Esophagus squamous epithelium (tissue), 4 donors: ENCODE results near the gene RTCA.

Experiments used
- POLR2A ChIP-seq, 4 donors: fragments of 450-650 bp; IDR thresholded peaks; one replicate each; pipeline ENCODE4 v1.6.1; 2017; ENCODE audit warnings: antibody characterized with exemption in 4 of 4, mild to moderate bottlenecking in 4 of 4, moderate library complexity in 3 of 4
- TF ChIP-seq, protein P1 (sequence below), 6 experiments: fragments of 450-650 bp in 4 of 6; fragments of 200-600 bp in 2 of 6; sonication (generic) in 2 of 6; IDR thresholded peaks; one replicate each; pipeline ENCODE4 v1.5.1; 2016 to 2019; ENCODE audit warnings: antibody characterized with exemption in 6 of 6, mild to moderate bottlenecking in 4 of 6, moderate library complexity in 4 of 6

DNA sequence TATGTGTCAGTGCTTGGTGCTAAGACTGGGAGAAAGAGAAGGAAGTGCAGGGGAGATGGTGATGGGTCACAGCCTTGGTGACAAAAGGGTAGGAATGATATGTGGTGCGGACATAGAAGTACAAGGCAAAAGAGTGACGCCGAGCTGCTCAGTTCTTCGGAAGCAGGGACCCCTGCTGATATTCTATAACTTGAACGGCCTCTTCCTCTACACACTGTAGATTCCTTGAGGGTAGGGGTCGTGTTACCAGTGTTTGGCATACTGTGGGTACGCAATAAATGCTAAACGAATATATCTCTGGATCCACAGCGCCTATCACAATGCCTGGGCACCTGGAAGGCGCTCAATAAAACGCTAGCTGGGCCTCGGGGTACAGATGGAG lies 16.9 kb upstream of the RTCA start:
- TF ChIP-seq, protein P1, sequence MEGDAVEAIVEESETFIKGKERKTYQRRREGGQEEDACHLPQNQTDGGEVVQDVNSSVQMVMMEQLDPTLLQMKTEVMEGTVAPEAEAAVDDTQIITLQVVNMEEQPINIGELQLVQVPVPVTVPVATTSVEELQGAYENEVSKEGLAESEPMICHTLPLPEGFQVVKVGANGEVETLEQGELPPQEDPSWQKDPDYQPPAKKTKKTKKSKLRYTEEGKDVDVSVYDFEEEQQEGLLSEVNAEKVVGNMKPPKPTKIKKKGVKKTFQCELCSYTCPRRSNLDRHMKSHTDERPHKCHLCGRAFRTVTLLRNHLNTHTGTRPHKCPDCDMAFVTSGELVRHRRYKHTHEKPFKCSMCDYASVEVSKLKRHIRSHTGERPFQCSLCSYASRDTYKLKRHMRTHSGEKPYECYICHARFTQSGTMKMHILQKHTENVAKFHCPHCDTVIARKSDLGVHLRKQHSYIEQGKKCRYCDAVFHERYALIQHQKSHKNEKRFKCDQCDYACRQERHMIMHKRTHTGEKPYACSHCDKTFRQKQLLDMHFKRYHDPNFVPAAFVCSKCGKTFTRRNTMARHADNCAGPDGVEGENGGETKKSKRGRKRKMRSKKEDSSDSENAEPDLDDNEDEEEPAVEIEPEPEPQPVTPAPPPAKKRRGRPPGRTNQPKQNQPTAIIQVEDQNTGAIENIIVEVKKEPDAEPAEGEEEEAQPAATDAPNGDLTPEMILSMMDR (IDR thresholded peaks at IDR 0.05), result no peak
- TF ChIP-seq POLR2A (IDR thresholded peaks at IDR 0.05), result no peak
